Measurements from ENCODE around the gene TOM1L2.

DNA sequence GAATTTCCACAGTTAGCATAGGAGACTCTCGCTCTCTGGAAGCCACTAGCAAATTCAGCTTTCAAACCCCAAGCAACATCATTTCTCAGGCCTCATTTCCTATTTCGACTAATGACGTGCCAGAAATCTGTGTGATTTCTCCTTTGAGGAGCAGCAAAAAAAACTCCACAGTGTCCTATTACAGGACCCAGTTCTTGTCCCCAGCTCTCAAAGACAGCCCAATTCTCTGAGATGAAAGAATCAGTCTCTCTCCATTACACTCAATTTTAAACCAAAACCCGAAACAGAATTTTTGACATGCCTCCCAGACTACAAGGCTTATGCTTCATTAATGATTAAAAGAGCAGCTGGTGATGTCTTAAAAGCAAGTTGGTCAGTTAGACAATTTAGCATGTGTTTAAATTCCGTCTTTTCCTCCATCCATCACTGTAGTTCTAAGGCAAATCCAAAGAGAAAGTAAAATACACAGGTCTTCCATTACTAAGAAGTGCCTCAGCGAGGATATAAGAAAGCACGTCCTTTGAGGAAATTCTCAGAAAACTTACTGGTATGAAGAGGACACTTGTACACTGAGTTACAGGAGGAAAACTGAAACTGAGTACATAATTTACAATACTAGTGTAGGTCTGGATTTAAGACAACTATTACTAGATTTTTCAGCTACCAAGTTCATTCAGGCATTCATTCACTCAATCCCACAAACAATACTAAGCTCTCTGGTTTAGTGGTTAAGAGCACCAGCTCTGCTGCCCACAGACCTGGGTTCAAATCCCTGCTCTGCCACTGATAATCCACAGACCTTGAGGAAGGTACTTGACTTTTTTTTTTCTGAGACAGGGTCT lies 12.5 kb downstream of the TOM1L2 start:
- no peak for TF ChIP-seq POLR2A (IDR thresholded peaks at IDR 0.05)
- TF ChIP-seq, protein P1, sequence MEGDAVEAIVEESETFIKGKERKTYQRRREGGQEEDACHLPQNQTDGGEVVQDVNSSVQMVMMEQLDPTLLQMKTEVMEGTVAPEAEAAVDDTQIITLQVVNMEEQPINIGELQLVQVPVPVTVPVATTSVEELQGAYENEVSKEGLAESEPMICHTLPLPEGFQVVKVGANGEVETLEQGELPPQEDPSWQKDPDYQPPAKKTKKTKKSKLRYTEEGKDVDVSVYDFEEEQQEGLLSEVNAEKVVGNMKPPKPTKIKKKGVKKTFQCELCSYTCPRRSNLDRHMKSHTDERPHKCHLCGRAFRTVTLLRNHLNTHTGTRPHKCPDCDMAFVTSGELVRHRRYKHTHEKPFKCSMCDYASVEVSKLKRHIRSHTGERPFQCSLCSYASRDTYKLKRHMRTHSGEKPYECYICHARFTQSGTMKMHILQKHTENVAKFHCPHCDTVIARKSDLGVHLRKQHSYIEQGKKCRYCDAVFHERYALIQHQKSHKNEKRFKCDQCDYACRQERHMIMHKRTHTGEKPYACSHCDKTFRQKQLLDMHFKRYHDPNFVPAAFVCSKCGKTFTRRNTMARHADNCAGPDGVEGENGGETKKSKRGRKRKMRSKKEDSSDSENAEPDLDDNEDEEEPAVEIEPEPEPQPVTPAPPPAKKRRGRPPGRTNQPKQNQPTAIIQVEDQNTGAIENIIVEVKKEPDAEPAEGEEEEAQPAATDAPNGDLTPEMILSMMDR (IDR thresholded peaks at IDR 0.05): no peak
